ENCODE results near the gene ZC3H12C. TPM values are rescaled to one million over a fixed set of nuclear protein-coding genes. Genes with fewer than 3 reads are reported as not detected.

ZC3H12C gene
- polyA plus RNA-seq (2013, experiment 1 of 2), result 3.7 TPM
- polyA plus RNA-seq (2013, experiment 2 of 2), result 3.4 TPM

DNA sequence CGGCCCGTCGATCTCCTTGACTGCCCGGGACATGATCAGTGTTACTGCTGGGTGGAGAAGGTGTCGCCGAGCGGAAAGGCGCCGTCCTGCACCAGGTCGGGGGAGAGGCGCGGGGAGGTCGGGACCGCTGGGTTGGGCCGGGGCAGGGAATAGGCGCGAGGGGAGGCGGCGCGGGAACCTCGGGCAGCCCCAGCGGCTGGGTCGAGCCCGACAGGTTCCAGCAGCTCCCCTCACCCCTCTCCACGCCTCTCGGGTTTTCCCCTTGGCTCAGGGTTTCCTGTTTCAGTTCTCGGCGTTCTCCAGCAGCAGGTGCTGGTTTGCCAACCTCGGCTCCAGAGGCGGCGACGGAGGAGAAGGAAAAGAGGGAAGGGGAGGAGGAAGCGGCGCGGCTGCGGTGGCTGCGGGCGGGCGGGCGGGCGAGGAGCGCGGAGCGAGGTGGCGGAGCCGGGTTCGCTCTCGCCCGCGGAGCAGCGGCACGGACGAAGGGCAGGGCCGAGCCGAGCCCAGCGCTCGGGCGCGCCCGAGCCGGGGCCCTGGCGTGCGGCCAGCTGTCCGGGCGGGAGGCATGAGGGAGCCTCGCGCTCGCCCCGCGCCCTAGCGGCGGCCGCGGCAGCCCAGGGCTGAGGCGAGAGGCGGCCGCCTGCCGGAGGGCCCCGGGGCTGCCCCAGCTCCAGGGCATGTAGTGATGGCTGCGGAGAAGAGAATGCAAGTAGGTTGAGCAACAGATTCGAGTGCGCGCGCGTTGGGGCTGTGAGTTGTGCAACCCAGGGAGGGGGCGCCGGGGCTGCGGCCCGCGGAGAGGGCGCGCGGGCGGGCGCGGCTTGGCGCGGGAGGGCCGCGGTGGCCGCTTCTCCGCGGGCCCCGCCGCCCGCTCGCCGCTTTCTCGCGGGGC, at the start of gene ZC3H12C:
Gene ZC3H12C (plus strand): TSS at position 878 of the 892 bp plus-strand sequence. CDS start 20 bp downstream, outside the sequence.
- Histone ChIP-seq H3K9me3 (ENCODE audit: insufficient read depth, low read depth, low read length) (no peaks in the 10 kb centered on the region), H3K27ac (ENCODE audit: low read depth, low read length) (peak within 1 kb of the TSS; percentile 61), H3K4me1 (ENCODE audit: insufficient read depth, low read length) (peaks cover 13% of the 10 kb centered on the region; the same call in 1 of the 2 replicates), H3K9ac (ENCODE audit: low read depth, low read length) (peak within 1 kb of the TSS; percentile 84), H3K36me3 (ENCODE audit: insufficient read depth, low read length) (no peaks in the 10 kb centered on the region), H3K4me3 (ENCODE audit: low read length) (peak within 1 kb of the TSS; percentile 88), H3K27me3 (ENCODE audit: insufficient read depth, low read length) (peaks cover 49% of the 10 kb centered on the region)
- WGBS, result under 1% methylated on average over 109 of the region's 110 CpGs

DNA sequence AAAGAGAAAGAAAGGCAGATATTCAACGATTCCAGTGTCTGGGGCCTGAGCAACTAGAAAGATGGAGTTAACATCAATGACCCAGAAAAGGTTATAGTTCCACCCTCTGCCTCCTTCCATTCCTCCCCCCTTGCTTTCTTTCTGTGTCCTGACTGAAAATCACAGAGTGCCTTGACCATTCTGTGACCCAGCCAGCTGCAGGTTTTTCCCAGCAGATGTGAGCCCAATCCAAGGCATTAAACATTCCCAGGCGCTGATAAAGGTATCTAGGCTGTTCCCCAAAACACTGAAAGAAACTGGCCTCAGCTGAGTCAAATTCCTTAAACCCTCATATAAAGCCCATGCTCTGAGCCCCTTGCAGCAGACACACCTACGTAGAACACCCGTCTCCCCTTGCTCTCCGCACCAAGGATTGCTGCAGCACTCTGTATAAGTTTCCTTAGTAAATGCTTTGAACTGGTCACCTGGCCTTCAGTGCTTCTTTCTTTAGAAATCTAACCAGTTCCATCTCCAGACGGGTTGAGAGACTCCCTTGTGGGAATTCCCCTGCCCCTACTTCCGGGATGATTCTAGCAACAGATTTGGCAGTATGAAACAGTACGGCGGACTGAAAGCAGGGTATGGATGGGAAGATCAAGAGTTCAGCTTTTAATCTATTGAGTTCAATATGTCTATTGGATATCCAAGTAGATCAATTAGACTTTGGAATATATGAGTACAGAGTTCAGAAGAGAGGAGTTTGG, 48.8 kb upstream of the ZC3H12C start:
- H3K9me3 ChIP-seq (ENCODE audit: insufficient read depth, low read depth, low read length), result no peaks in the 10 kb centered on the region
- no peaks in the 10 kb centered on the region for H3K4me1 ChIP-seq (ENCODE audit: insufficient read depth, low read length)
- H3K27ac ChIP-seq (ENCODE audit: low read depth, low read length), result no peak overlapping the region
- no peak overlapping the region for H3K9ac ChIP-seq (ENCODE audit: low read depth, low read length)
- H3K36me3 ChIP-seq (ENCODE audit: insufficient read depth, low read length), result no peaks in the 10 kb centered on the region
- H3K4me3 ChIP-seq (ENCODE audit: low read length), result no peak overlapping the region
- H3K27me3 ChIP-seq (ENCODE audit: insufficient read depth, low read length), result no peaks in the 10 kb centered on the region
- 92% methylated on average over 9 of the region's 9 CpGs for WGBS

DNA sequence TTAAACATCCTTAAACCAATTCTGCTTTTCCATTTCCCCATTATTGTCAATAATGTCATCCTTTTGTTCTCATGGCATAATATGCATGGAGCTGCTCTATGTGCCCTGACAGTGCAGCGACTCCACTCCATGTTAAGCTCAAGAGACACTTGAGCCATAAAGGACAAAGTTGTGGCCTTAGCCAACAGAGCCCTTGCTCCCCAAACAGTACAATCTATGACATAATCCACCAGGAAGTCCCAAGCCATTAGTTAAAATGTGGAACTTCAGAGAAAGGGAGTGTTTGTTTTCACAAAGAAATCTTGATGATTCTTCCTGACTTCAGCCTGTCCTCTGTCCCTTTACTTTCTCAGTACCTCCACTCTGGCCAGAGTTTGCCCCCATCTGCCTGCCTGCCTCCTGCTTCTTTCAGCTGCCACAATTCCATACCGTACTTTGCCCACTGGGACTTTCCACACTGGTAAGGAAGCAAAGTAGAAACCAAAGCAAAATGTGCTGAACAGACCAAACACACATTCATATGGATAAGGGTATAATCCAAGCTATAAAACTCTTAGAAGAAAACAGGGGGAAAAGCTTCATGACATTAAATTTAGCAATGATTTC, 46.3 kb upstream of the ZC3H12C start:
- H3K4me3 ChIP-seq (ENCODE audit: low read length), result no peak overlapping the region
- no peaks in the 10 kb centered on the region for H3K36me3 ChIP-seq (ENCODE audit: insufficient read depth, low read length)
- H3K27ac ChIP-seq (ENCODE audit: low read depth, low read length), result no peak overlapping the region
- peaks cover 5% of the 10 kb centered on the region; the same call in 1 of the 2 replicates for H3K9me3 ChIP-seq (ENCODE audit: insufficient read depth, low read depth, low read length)
- no peaks in the 10 kb centered on the region for H3K4me1 ChIP-seq (ENCODE audit: insufficient read depth, low read length)
- WGBS, result 93% methylated on average over 2 of the region's 2 CpGs
- no peaks in the 10 kb centered on the region for H3K27me3 ChIP-seq (ENCODE audit: insufficient read depth, low read length)
- no peak overlapping the region for H3K9ac ChIP-seq (ENCODE audit: low read depth, low read length)

DNA sequence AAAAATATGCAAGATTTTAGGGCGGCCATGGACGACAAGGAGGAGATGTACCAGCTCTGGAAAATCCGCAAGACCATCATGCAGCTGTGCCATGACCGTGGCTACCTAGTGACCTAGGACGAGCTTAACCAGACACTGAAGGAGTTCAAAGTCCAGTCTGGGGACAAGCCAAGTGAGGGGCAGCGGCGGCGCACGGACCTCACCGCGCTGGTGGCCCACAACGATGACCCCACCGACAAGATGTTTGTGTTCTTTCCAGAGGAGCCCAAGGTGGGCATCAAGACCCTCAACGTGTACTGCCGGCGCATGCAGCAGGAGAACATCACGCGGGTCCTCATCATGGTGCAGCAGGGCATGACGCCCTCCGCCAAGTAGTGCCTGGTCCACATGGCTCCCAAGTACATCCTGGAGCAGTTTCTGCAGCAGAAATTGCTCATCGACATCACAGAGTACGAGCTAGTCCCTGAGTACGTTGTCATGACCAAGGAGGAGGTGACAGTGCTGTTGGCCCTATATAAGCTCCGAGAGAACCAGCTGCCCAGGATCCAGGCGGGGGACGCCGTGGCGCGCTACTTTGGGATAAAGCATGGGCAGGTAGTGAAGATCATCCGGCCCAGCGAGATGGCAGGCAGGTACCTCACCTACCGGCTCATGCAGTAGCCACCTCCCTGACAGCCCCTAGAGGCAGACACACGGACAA, 43.5 kb upstream of the ZC3H12C start:
- Histone ChIP-seq H3K9me3 (ENCODE audit: insufficient read depth, low read depth, low read length) (peaks cover 20% of the 10 kb centered on the region; the same call in 1 of the 2 replicates), H3K27ac (ENCODE audit: low read depth, low read length) (no peak overlapping the region), H3K4me1 (ENCODE audit: insufficient read depth, low read length) (no peaks in the 10 kb centered on the region), H3K4me3 (ENCODE audit: low read length) (no peak overlapping the region), H3K36me3 (ENCODE audit: insufficient read depth, low read length) (no peaks in the 10 kb centered on the region), H3K27me3 (ENCODE audit: insufficient read depth, low read length) (no peaks in the 10 kb centered on the region), H3K9ac (ENCODE audit: low read depth, low read length) (no peak overlapping the region)
- WGBS, result 96% methylated on average over 33 of the region's 33 CpGs

DNA sequence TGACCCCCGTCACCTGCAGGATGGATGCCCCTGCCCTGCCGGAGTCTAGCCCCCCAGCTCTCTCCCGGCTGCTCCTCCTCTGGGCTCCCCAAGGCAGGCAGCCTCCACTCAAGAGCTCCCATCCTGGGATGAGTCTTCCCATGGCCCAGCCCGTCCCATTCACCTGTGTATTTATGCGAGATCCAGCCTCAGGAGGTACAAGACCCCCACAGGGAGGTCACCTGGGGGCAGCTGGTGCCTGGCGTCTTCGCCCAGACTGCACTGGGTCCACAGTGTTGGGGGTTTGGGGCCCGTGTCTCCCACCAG, 43.0 kb upstream of the ZC3H12C start:
- no peaks in the 10 kb centered on the region for H3K27me3 ChIP-seq (ENCODE audit: insufficient read depth, low read length)
- no peaks in the 10 kb centered on the region for H3K4me1 ChIP-seq (ENCODE audit: insufficient read depth, low read length)
- 90% methylated on average over 8 of the region's 8 CpGs for WGBS
- no peaks in the 10 kb centered on the region for H3K36me3 ChIP-seq (ENCODE audit: insufficient read depth, low read length)
- no peak overlapping the region for H3K9ac ChIP-seq (ENCODE audit: low read depth, low read length)
- H3K4me3 ChIP-seq (ENCODE audit: low read length), result no peak overlapping the region
- peaks cover 20% of the 10 kb centered on the region; the same call in 1 of the 2 replicates for H3K9me3 ChIP-seq (ENCODE audit: insufficient read depth, low read depth, low read length)
- no peak overlapping the region for H3K27ac ChIP-seq (ENCODE audit: low read depth, low read length)

DNA sequence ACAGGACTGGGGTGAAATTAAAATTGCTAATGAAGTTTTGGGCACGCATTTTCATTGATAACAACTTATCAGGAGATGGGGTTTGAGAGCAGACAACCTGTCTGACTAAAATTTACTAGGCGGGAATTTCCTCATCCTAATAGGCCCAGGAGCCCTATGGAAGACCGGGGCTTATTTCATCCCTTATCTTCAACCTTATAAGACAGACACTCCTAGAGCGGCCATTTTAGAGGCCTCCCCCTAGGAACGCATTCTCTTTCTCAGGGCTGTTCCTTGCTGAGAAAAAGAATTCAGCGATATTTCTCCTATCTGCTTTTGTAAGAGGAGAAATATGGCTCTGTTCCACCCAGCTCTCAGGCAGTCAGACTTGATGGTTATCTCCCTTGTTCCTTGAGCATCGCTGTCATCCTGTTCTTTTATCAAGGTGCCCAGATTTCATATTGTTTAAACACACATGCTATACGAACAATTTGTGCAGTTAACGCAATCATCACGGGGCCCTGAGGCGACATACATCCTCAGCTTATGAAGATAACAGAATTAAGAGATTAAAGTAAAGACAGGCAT, 39.3 kb upstream of the ZC3H12C start:
- H3K27me3 ChIP-seq (ENCODE audit: insufficient read depth, low read length), result no peaks in the 10 kb centered on the region
- no peak overlapping the region for H3K4me3 ChIP-seq (ENCODE audit: low read length)
- H3K36me3 ChIP-seq (ENCODE audit: insufficient read depth, low read length), result no peaks in the 10 kb centered on the region
- H3K4me1 ChIP-seq (ENCODE audit: insufficient read depth, low read length), result no peaks in the 10 kb centered on the region
- H3K9me3 ChIP-seq (ENCODE audit: insufficient read depth, low read depth, low read length), result peaks cover 20% of the 10 kb centered on the region; the same call in 1 of the 2 replicates
- no peak overlapping the region for H3K27ac ChIP-seq (ENCODE audit: low read depth, low read length)
- WGBS, result 96% methylated on average over 11 of the region's 11 CpGs
- H3K9ac ChIP-seq (ENCODE audit: low read depth, low read length), result no peak overlapping the region

DNA sequence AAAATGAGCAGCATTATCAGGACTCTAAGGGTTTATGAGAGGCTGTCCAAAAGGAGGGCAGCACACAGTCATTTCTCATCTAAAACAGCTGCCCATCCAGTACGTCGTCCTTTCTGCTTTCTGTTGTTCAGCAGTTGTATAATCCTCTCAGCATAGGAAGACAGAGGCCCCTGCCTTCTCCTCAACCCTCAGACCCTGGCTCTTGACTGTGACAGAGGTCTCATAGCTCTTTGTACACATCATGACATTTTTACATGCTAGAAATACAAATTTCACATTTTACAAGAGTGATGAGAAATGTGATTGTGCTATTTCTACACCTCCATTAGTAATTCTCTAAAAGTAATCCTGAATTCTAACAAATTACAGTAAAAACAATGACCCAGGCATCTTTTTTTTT, 36.2 kb upstream of the ZC3H12C start:
- Histone ChIP-seq H3K9me3 (ENCODE audit: insufficient read depth, low read depth, low read length) (peaks cover 14% of the 10 kb centered on the region; the same call in 1 of the 2 replicates), H3K4me1 (ENCODE audit: insufficient read depth, low read length) (no peaks in the 10 kb centered on the region), H3K27me3 (ENCODE audit: insufficient read depth, low read length) (no peaks in the 10 kb centered on the region), H3K27ac (ENCODE audit: low read depth, low read length) (no peak overlapping the region), H3K9ac (ENCODE audit: low read depth, low read length) (no peak overlapping the region), H3K4me3 (ENCODE audit: low read length) (no peak overlapping the region), H3K36me3 (ENCODE audit: insufficient read depth, low read length) (no peaks in the 10 kb centered on the region)
- WGBS, result 67% methylated on average over 2 of the region's 2 CpGs

DNA sequence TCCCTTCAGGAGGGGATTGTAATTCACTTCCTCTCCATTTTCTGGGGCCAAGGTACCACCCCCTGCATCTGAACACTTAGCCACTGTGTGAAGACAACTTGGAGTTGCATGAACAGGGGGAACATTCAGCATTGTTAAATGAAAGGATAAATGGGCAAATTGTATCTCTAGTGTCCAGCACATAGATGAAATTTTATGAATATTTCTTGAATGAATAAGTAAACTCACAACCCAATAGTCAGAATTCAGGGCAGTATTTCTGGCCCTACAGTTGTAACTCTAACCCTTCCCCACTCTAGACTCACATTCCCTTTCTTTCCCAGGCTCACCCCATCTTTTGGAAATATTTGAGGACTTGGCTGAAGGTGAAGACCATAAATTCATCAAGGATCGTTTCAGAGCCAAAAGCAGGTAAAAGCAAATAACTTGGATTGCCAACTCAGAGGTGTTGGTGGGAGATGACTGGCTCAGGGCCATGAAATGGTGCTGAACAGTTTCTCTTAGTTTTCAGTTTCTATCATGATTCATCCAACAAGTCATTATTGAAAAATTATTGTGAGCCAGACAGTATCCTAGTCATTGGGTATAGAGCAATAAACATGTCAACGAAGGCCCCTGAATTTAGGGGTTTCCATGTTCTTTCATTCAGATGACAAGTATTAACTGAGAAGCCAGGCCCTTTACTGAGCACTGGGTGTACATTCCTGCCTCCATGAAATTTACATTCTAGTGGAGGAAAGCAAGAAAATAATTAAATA, 33.3 kb upstream of the ZC3H12C start:
- H3K27ac ChIP-seq (ENCODE audit: low read depth, low read length), result no peak overlapping the region
- no peak overlapping the region for H3K9ac ChIP-seq (ENCODE audit: low read depth, low read length)
- 93% methylated on average over 2 of the region's 2 CpGs for WGBS
- no peaks in the 10 kb centered on the region for H3K9me3 ChIP-seq (ENCODE audit: insufficient read depth, low read depth, low read length)
- H3K36me3 ChIP-seq (ENCODE audit: insufficient read depth, low read length), result no peaks in the 10 kb centered on the region
- H3K27me3 ChIP-seq (ENCODE audit: insufficient read depth, low read length), result no peaks in the 10 kb centered on the region
- H3K4me1 ChIP-seq (ENCODE audit: insufficient read depth, low read length), result no peaks in the 10 kb centered on the region
- H3K4me3 ChIP-seq (ENCODE audit: low read length), result no peak overlapping the region

DNA sequence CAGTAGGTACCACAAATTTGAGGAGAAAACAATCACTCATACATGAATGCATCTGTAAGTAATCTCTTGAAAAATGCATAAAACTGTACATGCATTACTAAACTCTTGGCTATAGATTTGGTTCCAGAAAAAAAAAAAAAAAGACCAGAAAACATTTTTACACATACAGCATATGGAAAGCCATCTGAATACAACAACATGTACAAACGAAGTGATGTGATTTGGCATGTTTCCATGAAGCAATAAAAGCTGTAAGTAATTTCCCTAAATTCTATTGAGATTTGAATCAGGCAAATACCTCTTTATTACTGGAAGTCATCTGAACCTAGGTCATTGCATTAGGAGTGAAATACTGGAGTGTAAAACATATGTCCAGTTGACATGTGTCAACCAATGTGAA, 31.9 kb upstream of the ZC3H12C start:
- no peaks in the 10 kb centered on the region for H3K4me1 ChIP-seq (ENCODE audit: insufficient read depth, low read length)
- no peaks in the 10 kb centered on the region for H3K36me3 ChIP-seq (ENCODE audit: insufficient read depth, low read length)
- H3K27ac ChIP-seq (ENCODE audit: low read depth, low read length), result no peak overlapping the region
- H3K9ac ChIP-seq (ENCODE audit: low read depth, low read length), result no peak overlapping the region
- H3K27me3 ChIP-seq (ENCODE audit: insufficient read depth, low read length), result no peaks in the 10 kb centered on the region
- no peaks in the 10 kb centered on the region for H3K9me3 ChIP-seq (ENCODE audit: insufficient read depth, low read depth, low read length)
- H3K4me3 ChIP-seq (ENCODE audit: low read length), result no peak overlapping the region
- WGBS, result 100% methylated on average over 1 of the region's 1 CpG

DNA sequence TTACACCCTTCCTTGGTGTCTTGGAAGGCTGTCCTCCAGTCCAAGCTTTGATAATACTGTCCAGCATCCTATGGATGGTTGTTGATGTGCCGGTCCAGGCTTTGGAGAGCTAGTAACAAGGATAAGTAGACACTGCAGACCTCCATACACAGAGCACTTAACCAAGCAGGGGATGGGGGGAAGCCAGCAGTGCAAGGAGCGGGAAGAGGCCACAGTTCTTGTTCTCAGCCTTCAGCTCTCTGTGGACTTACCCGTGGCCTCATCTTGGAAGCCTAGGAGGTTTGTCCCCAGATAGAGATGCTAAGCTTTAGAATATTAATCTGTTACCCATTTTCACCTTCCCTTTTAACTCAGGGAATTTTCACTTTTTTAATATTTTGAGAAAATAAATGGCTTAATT, 30.9 kb upstream of the ZC3H12C start:
- Histone ChIP-seq H3K4me3 (ENCODE audit: low read length) (no peak overlapping the region), H3K27ac (ENCODE audit: low read depth, low read length) (no peak overlapping the region), H3K4me1 (ENCODE audit: insufficient read depth, low read length) (no peaks in the 10 kb centered on the region), H3K9me3 (ENCODE audit: insufficient read depth, low read depth, low read length) (no peaks in the 10 kb centered on the region), H3K27me3 (ENCODE audit: insufficient read depth, low read length) (no peaks in the 10 kb centered on the region), H3K9ac (ENCODE audit: low read depth, low read length) (no peak overlapping the region), H3K36me3 (ENCODE audit: insufficient read depth, low read length) (no peaks in the 10 kb centered on the region)
- 91% methylated on average over 3 of the region's 3 CpGs for WGBS

All from HUES64 (cell line).